WI38 (cell line): ENCODE results near the gene MYO1E.

Experiments used
- H3K4me3 ChIP-seq: 2 replicates; pipeline ENCODE4 v1.5.1; 2011; ENCODE audit warnings: low read depth, mild to moderate bottlenecking, control low read depth, low read length
- TF ChIP-seq, protein P1 (sequence below): IDR thresholded peaks from 2 replicates; pipeline ENCODE4 v1.5.1; 2012; ENCODE audit warnings: low read depth, mild to moderate bottlenecking, control low read depth, low read length

MYO1E gene

DNA sequence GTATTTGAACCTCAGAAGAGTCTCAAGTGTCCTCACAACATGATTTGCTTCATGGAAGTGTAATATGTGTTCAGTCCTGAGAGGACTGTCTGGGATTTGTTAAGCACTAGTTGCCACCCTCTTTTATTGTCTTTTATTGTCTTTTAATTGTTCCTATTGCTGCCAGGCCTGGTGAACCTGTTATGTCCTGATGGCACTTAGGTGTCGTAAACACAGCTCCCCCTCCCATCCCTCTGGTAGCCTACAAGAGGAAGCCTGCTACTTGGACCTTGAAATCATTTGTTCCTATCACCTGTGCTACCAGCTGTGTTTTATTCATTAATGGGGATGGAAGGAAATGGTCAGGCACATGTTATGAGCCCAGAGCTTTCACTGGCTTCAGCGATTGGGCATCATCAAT is 248.4 kb downstream of the MYO1E start:
- no peak overlapping the region for H3K4me3 ChIP-seq
- TF ChIP-seq, protein P1, sequence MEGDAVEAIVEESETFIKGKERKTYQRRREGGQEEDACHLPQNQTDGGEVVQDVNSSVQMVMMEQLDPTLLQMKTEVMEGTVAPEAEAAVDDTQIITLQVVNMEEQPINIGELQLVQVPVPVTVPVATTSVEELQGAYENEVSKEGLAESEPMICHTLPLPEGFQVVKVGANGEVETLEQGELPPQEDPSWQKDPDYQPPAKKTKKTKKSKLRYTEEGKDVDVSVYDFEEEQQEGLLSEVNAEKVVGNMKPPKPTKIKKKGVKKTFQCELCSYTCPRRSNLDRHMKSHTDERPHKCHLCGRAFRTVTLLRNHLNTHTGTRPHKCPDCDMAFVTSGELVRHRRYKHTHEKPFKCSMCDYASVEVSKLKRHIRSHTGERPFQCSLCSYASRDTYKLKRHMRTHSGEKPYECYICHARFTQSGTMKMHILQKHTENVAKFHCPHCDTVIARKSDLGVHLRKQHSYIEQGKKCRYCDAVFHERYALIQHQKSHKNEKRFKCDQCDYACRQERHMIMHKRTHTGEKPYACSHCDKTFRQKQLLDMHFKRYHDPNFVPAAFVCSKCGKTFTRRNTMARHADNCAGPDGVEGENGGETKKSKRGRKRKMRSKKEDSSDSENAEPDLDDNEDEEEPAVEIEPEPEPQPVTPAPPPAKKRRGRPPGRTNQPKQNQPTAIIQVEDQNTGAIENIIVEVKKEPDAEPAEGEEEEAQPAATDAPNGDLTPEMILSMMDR: no peak

DNA sequence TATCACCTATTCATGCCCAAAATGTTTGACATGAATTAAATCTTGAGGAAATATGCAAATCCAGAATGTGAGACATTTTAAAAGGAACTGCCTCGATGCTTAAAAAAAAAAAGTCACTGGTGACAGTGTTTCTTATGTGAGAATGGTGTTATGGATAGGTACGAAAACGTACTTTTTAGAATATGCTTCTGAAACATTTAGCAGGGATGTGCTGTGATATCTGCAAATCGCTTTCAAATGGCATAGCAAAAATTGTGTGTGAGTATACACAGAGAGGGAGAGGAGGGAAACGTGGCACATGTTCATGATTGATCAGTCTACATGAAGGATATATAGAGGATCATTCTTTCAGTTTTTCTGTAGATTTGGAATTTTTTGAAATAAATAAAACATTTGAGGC is 251.7 kb downstream of the MYO1E start:
- TF ChIP-seq, protein P1: no peak
- H3K4me3 ChIP-seq: no peak overlapping the region

DNA sequence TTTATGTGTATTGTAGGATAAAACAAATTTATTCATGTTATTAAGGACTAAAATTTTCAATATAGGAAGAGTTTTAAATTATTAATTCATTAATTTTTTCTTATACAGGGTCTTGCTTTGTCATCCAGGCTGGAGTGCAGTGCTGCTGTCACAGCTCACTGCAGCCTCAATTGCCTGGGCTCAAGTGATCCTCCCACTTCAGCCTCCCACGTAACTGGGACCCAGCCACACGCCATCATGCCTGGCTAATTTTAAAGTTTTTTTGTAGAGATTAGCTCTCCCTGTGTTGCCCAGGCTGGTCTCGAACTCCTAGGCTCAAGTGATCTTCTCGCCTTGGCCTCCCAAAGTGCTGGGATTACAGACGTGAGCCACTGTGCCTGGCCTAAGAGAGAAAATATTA is 253.0 kb downstream of the MYO1E start:
- TF ChIP-seq, protein P1: no peak
- no peak overlapping the region for H3K4me3 ChIP-seq

DNA sequence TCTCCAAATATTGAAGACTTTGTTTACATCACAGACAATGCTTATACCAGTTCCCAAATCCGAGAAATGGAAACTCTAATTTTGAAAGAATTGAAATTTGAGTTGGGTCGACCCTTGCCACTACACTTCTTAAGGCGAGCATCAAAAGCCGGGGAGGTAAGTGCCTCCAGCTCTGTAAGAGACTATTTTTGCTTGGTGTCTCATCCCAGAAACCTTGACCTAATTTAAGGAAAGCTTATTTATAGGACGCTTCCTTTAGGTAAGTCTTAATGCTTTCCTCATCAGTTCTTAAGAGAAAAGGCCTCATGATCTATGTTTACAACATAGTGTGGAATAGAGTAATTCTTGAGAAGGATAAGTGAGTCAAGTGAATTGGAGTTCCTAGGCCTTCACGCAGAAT is 255.9 kb downstream of the MYO1E start:
- TF ChIP-seq, protein P1: no peak
- H3K4me3 ChIP-seq: no peak overlapping the region

DNA sequence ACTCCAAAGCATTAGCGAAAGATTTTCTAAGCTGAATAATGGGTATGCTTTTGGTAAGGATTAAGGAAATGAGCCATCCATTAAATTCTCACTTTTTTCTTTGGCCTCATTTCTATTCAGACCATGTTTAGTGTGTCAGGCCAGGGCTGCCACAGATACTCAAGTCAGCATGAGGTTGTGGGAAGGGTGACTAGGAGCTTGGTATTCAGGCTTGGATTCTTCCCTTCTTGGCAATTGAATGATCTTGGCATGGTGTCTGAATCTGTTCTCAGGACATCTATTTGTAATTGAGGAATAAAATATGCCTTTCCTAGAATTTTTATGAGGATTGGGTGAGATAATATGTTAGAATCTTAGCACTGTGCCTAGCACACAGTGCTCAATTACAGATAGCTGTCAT is 256.5 kb downstream of the MYO1E start:
- TF ChIP-seq, protein P1: no peak
- no peak overlapping the region for H3K4me3 ChIP-seq

DNA sequence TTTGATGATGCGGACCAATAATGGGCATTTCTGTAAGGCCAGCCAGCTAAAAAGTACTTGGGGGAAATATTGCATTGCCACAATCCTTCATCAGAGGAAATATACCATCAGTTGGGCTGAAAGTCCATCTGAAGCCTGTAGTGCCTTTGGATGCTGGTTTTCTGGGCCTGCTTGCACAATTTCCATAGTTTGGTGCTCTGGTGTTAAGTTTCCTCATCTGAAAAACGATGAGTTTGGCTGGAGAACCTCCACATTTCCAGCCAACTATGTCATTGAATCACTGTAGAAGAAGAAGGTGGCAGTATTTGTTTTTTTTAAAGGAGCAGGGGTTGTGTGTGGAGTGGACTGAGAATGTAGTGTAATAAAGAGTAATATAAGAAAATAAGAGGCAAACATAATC is 257.6 kb downstream of the MYO1E start:
- no peak overlapping the region for H3K4me3 ChIP-seq
- TF ChIP-seq, protein P1: no peak

DNA sequence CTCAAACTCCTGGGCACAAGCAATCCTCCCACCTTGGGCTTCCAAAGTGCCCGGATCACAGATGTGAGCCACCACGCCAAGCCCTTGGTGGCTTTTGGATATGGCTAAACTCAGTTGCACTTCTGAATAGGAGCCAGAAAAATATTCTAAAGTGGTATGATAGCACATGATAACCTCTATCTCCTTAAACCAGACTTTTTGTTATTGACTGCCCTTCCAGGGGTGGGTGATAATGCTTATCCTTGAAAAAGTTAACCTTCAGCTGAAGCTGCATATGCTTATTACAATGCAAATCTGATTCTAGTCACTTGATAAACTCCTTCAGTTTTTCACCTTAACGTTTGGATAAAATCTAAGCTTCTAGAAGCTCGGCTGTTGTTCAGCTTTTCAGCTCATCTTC is 261.4 kb downstream of the MYO1E start:
- no peak overlapping the region for H3K4me3 ChIP-seq
- TF ChIP-seq, protein P1: no peak
